SK-N-SH (cell line): ENCODE results near the gene FCRL6.

Experiments used
- CTCF ChIP-seq: fragments of 200-600 bp; sonication (generic); IDR thresholded peaks from 2 replicates; pipeline ENCODE4 v1.6.1; 2017; ENCODE audit warnings: antibody characterized with exemption, mild to moderate bottlenecking, moderate library complexity
- EP300 ChIP-seq, 2 experiments: IDR thresholded peaks; 2 replicates each; pipeline versions ENCODE4 v1.4.0 to v1.6.1; 2012; ENCODE audit warnings: borderline replicate concordance in 1 of 2, low read depth in 1 of 2, low read length in 1 of 2
- FOXJ3 ChIP-seq: sonication (generic); formaldehyde crosslinking; IDR thresholded peaks from 2 replicates; pipeline ENCODE4 v1.5.1; 2020; ENCODE audit warnings: mild to moderate bottlenecking, missing genetic modification reagents
- GATA2 ChIP-seq: sonication (generic); formaldehyde crosslinking; IDR thresholded peaks from 2 replicates; pipeline ENCODE4 v1.5.0; 2020; ENCODE audit warnings: mild to moderate bottlenecking, missing genetic modification reagents
- IRF3 ChIP-seq: fragments of 150-350 bp; IDR thresholded peaks from 2 replicates; pipeline ENCODE4 v1.6.1; 2016; ENCODE audit warnings: mild to moderate bottlenecking, low read depth, low read length
- MXI1 ChIP-seq: IDR thresholded peaks from 2 replicates; pipeline ENCODE4 v1.6.1; 2012; ENCODE audit warnings: mild to moderate bottlenecking, low read depth, low read length, improper control_type of control experiment
- NRF1 ChIP-seq: IDR thresholded peaks from 2 replicates; pipeline ENCODE4 v1.6.1; 2012; ENCODE audit warnings: low read depth, mild to moderate bottlenecking, low read length
- POLR2AphosphoS5 ChIP-seq: IDR thresholded peaks from 2 replicates; pipeline ENCODE4 v1.6.1; 2012; ENCODE audit warnings: low read depth, low read length
- SIN3A ChIP-seq: IDR thresholded peaks from 2 replicates; pipeline ENCODE4 v1.6.1; 2012; ENCODE audit warnings: low read depth, mild to moderate bottlenecking, low read length, moderate library complexity, borderline replicate concordance
- SMC3 ChIP-seq: IDR thresholded peaks from 2 replicates; pipeline ENCODE4 v1.6.1; 2012; ENCODE audit warnings: low read depth, low read length, improper control_type of control experiment
- TAF1 ChIP-seq: IDR thresholded peaks from 2 replicates; pipeline ENCODE4 v1.6.1; 2012; ENCODE audit warnings: low read depth, mild to moderate bottlenecking, low read length, moderate library complexity, borderline replicate concordance
- USF1 ChIP-seq: IDR thresholded peaks from 2 replicates; pipeline ENCODE4 v1.4.0; 2012; ENCODE audit warnings: low read depth, borderline replicate concordance

- TF ChIP-seq EP300 (IDR thresholded peaks at IDR 0.05; ENCODE audit: borderline replicate concordance in 1 of 2, low read depth in 1 of 2, low read length in 1 of 2), result no peak
- no peak for TF ChIP-seq SMC3
- no peak for TF ChIP-seq CTCF
- no peak for TF ChIP-seq SIN3A
- no peak for TF ChIP-seq GATA2 (CRISPR knock-in tag)
- TF ChIP-seq MXI1, result no peak
- no peak for TF ChIP-seq TAF1
- no peak for TF ChIP-seq FOXJ3 (CRISPR knock-in tag)
- no peak for TF ChIP-seq POLR2AphosphoS5
- TF ChIP-seq NRF1, result no peak
- no peak for TF ChIP-seq IRF3
- no peak for TF ChIP-seq USF1
These were observed 52.0 kb downstream of the FCRL6 start for GRCh38 chr1:159854116-159854692.
